Stimulated activated CD4-positive, alpha-beta T cell treated with anti-CD3 and anti-CD28 coated beads, Interleukin-1b, Interleukin-23, amount 100 ng/mL, for 48 hours (primary cell): ENCODE data around the gene BCAR1.
"Not testable (repeated sequence)": the region's sequence is repeated elsewhere in the genome, so short reads cannot be mapped to it uniquely, and the experiment has no call there.

Experiments
- DNase-seq: peaks from one replicate; pipeline ENCODE4 v3.0.0-alpha.2; 2020

BCAR1 gene

GRCh38 chr16:75251280-75252048 is at the start of gene BCAR1:
Gene BCAR1 (minus strand): TSS chr16:75251624. CDS start chr16:75251482, 142 bp downstream.
- DNase-seq = no peak

GRCh38 chr16:75298267-75298666 is 46.8 kb upstream of the BCAR1 start:
- no peak for DNase-seq

GRCh38 chr16:75296606-75297005 is 45.2 kb upstream of the BCAR1 start:
- no peak for DNase-seq

GRCh38 chr16:75294773-75295459 is 43.5 kb upstream of the BCAR1 start:
- no peak for DNase-seq

- DNase-seq = no peak
Measured at GRCh38 chr16:75293772-75294171, 42.3 kb upstream of the BCAR1 start.

- DNase-seq = no peak
Measured at GRCh38 chr16:75293173-75293572, 41.7 kb upstream of the BCAR1 start.

GRCh38 chr16:75292691-75293090 is 41.3 kb upstream of the BCAR1 start:
- no peak for DNase-seq

- no peak for DNase-seq
Measured at GRCh38 chr16:75289189-75289588, 37.8 kb upstream of the BCAR1 start.

GRCh38 chr16:75288596-75289120 is 37.2 kb upstream of the BCAR1 start:
- peak; percentile 74 for DNase-seq

- DNase-seq = no peak
Measured at GRCh38 chr16:75288181-75288580, 36.8 kb upstream of the BCAR1 start.

- no peak for DNase-seq
Measured at GRCh38 chr16:75287708-75288107, 36.3 kb upstream of the BCAR1 start.

GRCh38 chr16:75286389-75286788 is 35.0 kb upstream of the BCAR1 start:
- DNase-seq = no peak

GRCh38 chr16:75282466-75283281 is 31.2 kb upstream of the BCAR1 start:
- DNase-seq = no peak

- no peak for DNase-seq
Measured at GRCh38 chr16:75281826-75282225, 30.4 kb upstream of the BCAR1 start.

- DNase-seq = not testable (repeated sequence)
Measured at GRCh38 chr16:75281009-75281408, 29.6 kb upstream of the BCAR1 start.

GRCh38 chr16:75280331-75280804 is 28.9 kb upstream of the BCAR1 start:
- DNase-seq = no peak

GRCh38 chr16:75279305-75279704 is 27.9 kb upstream of the BCAR1 start:
- DNase-seq = no peak

- DNase-seq = no peak
Measured at GRCh38 chr16:75273054-75273925, 21.9 kb upstream of the BCAR1 start.

GRCh38 chr16:75272629-75273028 is 21.2 kb upstream of the BCAR1 start:
- not testable (repeated sequence) for DNase-seq

GRCh38 chr16:75272097-75272551 is 20.7 kb upstream of the BCAR1 start:
- no peak for DNase-seq

GRCh38 chr16:75271441-75272096 is 20.1 kb upstream of the BCAR1 start:
- DNase-seq = no peak
